ENCODE data around the gene ZBTB7C.

DNA sequence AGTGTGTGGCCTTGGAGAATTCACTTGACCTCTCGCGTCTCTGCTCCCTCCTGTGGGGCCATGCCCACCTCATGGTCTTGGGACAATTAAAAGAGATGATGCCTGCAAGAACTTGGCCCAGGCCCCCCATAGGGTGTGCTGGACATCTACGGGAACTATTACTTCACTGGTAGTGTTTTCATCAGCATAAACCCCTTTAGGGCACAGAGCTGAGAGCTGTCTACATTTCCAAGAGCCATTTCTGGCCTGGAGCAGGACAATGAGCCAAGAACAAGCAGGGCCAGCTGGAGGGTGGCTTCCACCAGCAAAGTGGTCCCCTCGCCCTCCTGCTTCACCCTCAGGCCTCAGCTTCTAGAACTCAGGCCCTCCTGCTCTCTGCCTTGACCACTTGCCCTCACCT, 232.3 kb downstream of the ZBTB7C start:
- TF ChIP-seq CTCF (IDR thresholded peaks at IDR 0.05) (no peak), POLR2A (IDR thresholded peaks at IDR 0.05) (no peak), POLR2AphosphoS5 (IDR thresholded peaks at IDR 0.05) (no peak)
